HG03558 (cell line): Measurements from ENCODE around the gene MAPKAPK3.

Experiments used
- ATAC-seq: cut with Tn5 transposase; IDR thresholded peaks from one replicate; pipeline ENCODE4 v1.9.1; 2021; ENCODE audit warnings: moderate number of reproducible peaks; ENCODE audit not compliant: unreplicated experiment; ENCODE audit errors: extremely low read depth

Gene MAPKAPK3

DNA sequence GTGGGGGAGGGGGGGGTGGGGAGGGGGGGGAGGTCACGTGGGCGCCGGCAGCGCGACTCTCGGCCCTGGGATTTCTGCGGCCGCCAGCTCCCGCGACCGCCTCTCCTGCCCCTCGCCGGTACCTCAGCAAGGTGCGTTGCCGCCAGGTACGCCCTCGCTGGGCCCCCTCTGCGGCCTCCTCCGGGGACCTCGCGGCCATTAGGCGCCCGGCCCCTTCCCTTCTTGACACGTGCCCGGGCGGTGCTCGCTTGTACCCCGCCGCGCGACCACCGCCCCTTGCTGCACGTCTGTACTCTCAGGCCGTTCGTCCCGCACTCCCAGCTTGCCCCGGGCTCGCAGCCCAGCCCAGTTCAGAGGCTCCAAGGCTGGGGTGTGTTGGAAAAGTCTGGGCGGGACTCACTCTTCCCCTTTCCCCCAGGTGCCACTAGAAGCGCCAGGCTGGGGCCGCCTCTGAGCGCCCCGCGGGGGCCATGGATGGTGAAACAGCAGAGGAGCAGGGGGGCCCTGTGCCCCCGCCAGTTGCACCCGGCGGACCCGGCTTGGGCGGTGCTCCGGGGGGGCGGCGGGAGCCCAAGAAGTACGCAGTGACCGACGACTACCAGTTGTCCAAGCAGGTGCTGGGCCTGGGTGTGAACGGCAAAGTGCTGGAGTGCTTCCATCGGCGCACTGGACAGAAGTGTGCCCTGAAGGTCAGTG lies at the start of gene MAPKAPK3:
Gene MAPKAPK3, plus strand, starts transcription at position 56 of the 696 bp plus-strand sequence. Its CDS starts 415 bp downstream, at position 471.
- no peak for ATAC-seq

- peak; percentile 69 for ATAC-seq
These were observed 49.4 kb upstream of the MAPKAPK3 start, which contains the start of gene C3orf18 for GRCh38 chr3:50567386-50568167. C3orf18 (minus strand) TSS chr3:50567747; CDS start chr3:50565699, 2,048 bp downstream.

DNA sequence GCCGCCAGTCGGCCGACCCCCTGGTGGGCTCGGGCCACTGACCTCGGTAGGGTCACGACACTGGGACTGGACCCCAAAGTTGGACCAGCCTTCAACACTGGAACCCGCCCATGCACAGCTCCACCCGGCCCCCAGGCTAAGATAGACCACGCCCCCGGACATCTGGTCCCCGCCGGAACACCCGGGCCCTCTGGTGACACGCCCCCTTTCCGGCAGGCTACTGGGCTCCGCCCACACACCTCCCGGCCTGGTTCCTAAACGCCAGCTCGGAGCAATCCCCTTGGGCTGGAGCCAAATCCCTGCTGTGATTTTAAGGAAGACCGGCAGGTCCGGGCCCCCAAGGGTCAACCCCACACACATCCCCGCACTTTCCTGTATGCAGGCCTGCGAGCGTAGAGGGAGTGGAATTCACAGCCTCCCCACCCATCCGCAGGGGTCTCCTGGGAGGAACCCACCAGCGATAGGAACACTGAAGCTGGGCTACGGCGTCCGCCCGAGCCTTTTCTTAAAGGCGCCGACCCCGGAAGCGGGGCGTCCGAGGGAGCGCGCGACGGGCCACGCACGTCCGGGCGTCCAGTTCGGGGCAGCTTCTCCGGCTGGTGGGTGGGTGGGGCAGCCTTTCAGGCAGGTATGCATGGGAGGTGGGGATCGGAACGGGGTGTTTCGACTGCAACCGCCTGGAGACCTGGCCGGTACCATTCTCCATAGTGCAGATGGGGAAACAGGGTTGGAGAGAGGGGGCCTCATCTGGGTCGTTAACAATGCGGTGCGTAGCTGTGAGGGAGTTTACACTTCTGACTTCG lies 47.8 kb upstream of the MAPKAPK3 start, which contains the start of gene HEMK1:
Gene HEMK1, plus strand, starts transcription at position 576 of the 803 bp plus-strand sequence. CDS start 1,583 bp downstream, outside the sequence.
- ATAC-seq: peak; percentile 29

- ATAC-seq: no peak
These were observed 46.3 kb upstream of the MAPKAPK3 start for GRCh38 chr3:50570508-50571279.

DNA sequence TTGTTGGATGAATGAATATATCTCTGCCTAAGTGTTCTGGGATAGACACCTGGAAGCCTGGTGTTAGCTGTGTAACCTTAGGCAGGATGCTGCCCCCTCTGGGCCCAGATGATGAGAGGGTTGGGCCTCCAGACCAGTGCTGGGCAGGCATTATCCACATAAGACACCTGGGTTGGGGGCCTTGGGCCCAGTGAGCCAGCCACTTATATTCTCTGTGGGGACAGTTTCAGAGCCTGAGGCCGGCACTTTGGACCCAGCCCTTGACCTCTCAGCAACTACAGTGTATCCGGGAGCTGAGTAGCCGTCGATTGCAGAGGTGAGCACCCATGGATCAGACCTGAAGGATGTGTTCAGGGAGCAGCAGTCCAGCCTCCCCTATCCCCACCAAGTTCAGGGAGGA lies 45.5 kb upstream of the MAPKAPK3 start:
- no peak for ATAC-seq

- no peak for ATAC-seq
These were observed 44.8 kb upstream of the MAPKAPK3 start for GRCh38 chr3:50572158-50572557.

DNA sequence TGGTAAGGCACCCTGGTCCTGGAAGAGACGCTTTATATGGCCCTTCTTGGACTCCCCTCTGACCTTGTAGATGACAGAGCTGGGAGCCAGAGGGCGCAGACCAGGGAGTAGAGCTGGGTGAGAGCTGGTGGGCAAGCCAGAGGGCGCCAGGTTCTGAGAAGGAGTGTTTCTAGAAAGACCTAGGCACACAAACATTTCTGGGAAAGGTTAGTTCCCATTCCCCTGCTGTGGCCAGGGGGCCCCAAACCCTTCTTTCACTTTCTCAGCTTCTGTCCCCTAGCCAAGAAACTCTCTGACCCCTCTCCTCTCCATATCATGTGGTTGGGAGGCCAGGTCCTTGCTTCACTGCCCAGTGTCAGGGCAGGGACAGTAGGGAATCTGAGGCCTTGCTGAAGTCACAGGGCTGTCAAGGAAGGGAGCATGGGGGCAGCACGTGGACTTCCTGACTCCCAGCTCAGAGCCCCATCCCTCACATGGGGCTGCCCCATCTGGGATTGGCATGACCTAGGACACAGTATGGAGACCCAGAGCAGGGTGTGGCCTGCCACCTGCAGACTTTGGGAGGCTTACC lies 44.1 kb upstream of the MAPKAPK3 start:
- ATAC-seq: no peak

- no peak for ATAC-seq
These were observed 43.1 kb upstream of the MAPKAPK3 start for GRCh38 chr3:50573566-50574443.

DNA sequence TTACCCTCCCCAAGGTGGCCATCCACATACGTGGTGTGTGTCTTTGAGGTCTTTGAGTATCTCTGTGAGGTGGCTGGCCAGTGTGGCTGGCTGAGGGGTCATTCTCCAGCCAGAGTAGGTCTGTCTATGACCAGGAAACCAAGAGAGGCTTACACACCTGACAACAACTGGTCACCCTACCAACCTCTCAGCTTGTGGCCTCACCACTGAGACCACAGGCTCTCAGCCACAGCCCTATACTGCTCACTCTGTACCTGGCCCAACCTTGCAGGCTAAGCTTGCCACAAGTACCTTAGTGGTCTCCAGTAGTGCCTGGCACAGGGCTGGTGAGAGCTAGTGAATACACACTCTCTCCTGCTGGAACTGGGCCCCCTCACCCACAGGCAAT lies 42.5 kb upstream of the MAPKAPK3 start:
- no peak for ATAC-seq

- ATAC-seq: no peak
These were observed 41.6 kb upstream of the MAPKAPK3 start for GRCh38 chr3:50575372-50575771.

- no peak for ATAC-seq
These were observed 39.6 kb upstream of the MAPKAPK3 start for GRCh38 chr3:50577348-50577747.

- ATAC-seq: no peak
These were observed 36.1 kb upstream of the MAPKAPK3 start for GRCh38 chr3:50580683-50581458.

- ATAC-seq: no peak
These were observed 35.5 kb upstream of the MAPKAPK3 start for GRCh38 chr3:50581459-50581842.

GRCh38 chr3:50582083-50582482 lies 34.9 kb upstream of the MAPKAPK3 start:
- ATAC-seq: no peak

- ATAC-seq: no peak
These were observed 33.1 kb upstream of the MAPKAPK3 start for GRCh38 chr3:50583897-50584296.

DNA sequence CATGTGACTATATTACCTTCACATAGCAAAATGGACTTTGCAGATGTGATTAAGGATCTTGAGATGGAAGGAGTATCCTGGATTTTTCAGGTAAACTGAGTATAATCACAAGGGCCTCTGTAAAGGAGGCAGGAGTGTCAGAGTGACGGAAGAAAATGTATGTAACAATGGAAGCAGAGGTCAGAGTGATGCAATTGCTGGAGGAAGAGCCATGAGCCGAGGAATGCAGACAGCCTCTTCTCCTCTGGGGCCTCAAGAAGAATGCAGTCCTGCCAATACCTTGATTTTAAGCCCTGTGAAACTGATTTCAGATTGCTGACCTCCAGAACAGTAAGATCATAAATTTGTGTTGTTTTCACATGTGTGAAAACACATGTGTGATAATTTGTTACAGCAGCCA lies 32.6 kb upstream of the MAPKAPK3 start:
- ATAC-seq: no peak

GRCh38 chr3:50585919-50586762 lies 30.8 kb upstream of the MAPKAPK3 start:
- no peak for ATAC-seq
